Fibroblast of the aortic adventitia (primary cell): ENCODE data around the gene C16orf92. TPM values are rescaled to one million over a fixed set of nuclear protein-coding genes. Genes with fewer than 3 reads are reported as not detected.

Source experiments
- DNase-seq: peaks from one replicate; pipeline ENCODE4 v3.0.0-alpha.2; 2010; ENCODE audit warnings: low read depth
- H3K4me3 ChIP-seq: 2 replicates; pipeline ENCODE4 v1.5.1; 2011; ENCODE audit warnings: low read depth, mild to moderate bottlenecking, control low read depth, low read length, moderate library complexity
- total RNA-seq: library from RNA; depleted of rRNA; stranded (reverse); fragments of >200 nt; gene quantifications from 2 replicates; pipeline ENCODE4 v1.2.3, GENCODE V29; 2012; ENCODE audit warnings: low replicate concordance
- TF ChIP-seq, protein P1 (sequence below): IDR thresholded peaks from 2 replicates; pipeline ENCODE4 v1.5.1; 2011; ENCODE audit warnings: mild to moderate bottlenecking, low read length, control low read depth, inconsistent platforms; ENCODE audit not compliant: insufficient read depth

Gene C16orf92
- total RNA-seq, 1 donor: not detected

DNA sequence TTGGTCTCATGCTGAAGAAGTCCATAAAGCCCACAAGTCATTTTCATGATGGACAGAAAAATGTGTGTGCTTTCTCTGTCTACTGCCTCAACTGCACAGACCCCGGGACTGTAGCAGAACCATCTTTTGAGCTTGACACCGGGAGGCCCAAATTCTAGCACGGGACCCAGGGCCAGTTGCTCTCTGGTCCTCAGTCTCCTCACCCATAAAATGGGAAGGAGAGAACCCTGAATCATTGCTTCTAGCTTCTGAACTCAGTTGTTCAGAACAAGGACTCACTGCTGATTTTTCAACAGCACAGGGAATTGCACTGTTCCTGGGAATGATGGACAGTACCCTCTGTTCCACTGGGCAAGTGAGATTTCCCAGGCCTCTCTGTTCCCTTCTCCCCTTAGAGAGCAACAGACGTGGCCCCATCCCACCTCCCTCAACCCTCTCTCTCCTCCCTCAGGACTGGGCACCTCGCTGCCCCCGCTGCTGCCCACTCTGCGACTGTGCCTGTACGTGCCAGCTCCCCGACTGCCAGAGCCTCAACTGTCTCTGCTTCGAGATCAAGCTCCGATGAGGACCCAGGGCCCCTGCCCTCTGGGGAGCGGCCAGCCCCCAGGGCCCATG is 40.4 kb downstream of the C16orf92 start:
- no peak for DNase-seq
- TF ChIP-seq, protein P1, sequence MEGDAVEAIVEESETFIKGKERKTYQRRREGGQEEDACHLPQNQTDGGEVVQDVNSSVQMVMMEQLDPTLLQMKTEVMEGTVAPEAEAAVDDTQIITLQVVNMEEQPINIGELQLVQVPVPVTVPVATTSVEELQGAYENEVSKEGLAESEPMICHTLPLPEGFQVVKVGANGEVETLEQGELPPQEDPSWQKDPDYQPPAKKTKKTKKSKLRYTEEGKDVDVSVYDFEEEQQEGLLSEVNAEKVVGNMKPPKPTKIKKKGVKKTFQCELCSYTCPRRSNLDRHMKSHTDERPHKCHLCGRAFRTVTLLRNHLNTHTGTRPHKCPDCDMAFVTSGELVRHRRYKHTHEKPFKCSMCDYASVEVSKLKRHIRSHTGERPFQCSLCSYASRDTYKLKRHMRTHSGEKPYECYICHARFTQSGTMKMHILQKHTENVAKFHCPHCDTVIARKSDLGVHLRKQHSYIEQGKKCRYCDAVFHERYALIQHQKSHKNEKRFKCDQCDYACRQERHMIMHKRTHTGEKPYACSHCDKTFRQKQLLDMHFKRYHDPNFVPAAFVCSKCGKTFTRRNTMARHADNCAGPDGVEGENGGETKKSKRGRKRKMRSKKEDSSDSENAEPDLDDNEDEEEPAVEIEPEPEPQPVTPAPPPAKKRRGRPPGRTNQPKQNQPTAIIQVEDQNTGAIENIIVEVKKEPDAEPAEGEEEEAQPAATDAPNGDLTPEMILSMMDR: no peak
- peak overlapping the region; percentile 77 for H3K4me3 ChIP-seq

DNA sequence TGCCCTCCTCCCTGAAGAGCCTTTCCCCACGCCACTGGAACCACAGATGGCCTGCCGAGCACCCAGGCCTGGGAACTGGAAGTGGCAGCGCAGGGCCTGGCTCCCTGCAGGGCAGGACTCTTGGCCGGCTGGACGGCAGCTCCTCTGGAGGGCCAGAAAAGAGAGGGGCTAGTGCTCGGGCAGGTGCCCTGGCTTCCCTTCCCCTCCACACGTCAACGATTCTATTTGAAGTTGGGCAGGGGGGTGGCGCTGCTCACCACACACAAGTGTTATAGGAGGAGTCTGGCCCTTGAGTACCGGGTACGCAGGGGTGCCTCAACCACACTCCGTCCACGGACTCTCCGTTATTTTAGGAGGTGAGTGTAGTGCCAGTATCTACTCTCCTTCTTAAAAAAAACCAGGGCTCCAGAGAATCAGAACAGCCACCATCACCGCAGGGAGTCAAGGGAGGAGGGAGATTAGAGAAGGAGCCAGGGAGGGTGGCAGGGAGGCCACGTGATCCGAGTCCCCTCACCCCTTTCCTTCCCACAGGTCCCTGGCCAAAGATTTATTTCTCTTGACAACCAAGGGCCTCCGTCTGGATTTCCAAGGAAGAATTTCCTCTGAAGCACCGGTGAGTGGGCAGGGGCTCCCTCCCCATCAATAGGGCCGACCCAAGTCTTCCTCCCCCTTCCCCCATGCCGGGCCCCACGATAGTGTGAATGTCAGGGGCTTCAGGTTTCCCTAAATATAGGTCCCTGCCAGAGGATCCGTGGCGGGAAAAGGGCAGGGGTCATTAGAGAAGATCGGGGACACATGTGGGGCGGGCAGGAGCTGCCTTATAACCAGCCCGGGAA is 41.1 kb downstream of the C16orf92 start:
- TF ChIP-seq, protein P1: peak; percentile 18
- H3K4me3 ChIP-seq: peak overlapping the region; percentile 77
- DNase-seq: peak; percentile 56

DNA sequence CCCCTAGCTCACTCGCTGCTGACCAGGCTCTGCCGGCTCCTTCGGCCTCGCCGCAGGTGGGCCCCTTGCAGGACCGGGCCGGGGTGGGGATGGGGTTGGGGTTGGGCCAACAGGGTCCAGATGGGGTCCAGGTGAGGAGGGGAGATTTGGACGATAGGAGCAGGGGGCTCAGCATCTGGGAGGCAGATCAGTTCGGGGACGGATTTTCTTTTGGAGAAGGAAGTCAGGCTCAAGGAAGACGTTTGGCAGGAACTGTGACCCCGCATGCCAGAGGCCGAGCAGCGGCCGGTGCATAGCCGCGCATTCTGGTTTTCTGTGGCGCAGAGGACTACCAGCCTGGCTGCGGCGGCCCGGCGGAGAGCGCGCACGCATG is 41.7 kb downstream of the C16orf92 start:
- DNase-seq: no peak
- H3K4me3 ChIP-seq: peak overlapping the region; percentile 77
- TF ChIP-seq, protein P1: no peak

DNA sequence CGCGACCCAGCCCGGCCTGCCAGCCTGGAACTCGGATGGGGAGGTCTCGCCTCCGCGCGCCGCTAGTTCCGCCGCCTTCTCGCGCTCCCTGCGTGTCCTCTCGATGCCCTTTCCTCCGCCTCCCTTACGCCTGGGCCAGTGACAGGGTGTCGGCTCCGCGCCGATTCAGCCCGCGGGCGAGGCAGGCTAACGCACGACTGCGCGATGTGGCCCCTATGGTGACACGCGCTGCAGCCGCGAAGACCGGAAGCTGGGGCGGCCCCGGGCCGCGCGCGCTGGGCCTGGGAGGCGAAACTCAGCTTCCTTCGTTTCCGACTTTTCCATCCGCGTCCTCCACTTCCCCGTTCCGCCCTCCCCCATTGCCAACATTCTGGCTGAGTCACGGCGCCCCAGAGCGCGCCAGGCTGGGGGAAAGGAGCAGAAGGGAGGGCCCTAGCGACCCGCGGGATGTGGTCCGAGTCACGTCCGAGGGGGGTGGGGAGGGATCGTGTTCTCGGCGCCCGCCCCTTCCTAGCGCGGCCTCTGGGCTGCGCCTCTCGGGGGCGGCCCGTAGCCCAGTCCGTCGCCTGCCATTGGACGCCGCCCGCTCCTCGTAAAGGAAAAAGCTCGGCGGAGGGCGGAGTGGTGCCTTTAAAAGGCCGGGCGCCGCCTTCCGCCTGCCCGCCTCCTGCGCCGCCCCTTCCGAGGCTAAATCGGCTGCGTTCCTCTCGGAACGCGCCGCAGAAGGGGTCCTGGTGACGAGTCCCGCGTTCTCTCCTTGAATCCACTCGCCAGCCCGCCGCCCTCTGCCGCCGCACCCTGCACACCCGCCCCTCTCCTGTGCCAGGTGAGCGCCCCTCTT is 42.3 kb downstream of the C16orf92 start, which contains the start of gene ALDOA:
Gene ALDOA (plus strand): TSS at position 659 of the 841 bp plus-strand sequence. CDS start 1,138 bp downstream, outside the sequence.
- TF ChIP-seq, protein P1: no peak
- H3K4me3 ChIP-seq: peak within 1 kb of the TSS; percentile 95
- DNase-seq: peak; percentile 98

DNA sequence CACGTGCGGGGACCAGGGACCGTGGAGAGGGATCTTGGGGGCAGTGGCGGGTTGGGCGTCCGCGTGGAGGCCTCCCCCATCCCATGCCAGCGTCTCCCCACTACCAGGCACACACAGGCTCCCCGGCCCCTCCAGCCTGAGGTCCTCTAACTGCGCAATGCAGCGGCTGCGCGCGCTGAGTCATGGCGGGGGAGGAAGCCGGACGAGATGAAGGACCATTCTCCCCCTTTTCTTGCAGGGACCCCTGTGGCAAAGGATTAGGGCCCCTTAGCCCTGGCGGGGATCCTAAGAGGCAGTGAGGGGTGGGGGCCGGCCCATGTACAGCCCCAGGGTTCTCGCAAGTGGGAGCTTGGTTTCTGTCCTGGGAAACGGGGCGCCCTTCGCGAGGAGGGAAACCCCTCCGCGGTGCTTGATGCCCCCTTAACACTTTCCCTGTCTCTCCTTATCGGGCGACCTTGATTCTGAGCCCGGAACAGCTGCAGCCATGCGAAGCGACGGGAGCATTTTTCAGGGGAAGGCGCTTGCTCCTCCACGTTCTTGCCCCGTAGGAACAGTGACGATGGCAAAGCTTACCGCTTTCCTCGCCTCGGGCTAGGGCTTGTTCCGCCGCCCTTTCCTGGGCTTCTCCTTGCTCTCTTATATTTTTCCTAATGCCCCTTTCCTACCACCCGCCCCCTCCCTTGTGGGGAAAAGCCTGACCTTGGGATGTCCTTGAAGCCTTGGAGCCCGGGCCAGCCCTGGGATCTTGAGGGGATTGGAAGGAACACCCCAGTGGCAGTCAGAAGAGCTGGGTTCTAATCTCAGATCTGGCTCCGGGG is 43.2 kb downstream of the C16orf92 start:
- peak overlapping the region; percentile 95 for H3K4me3 ChIP-seq
- DNase-seq: peak; percentile 59
- TF ChIP-seq, protein P1: no peak
